ENCODE data around the gene METTL21A. TPM values are rescaled to one million over a fixed set of nuclear protein-coding genes. Genes with fewer than 3 reads are reported as not detected.

The METTL21A gene
- total RNA-seq (2014; rRNA removed; shearing (Covaris generic)), result 13.5 and 16.7 TPM in 2 replicates

GRCh38 chr2:207625014-207625907, at the start of gene METTL21A:
METTL21A (minus strand) TSS chr2:207625394; CDS start chr2:207624375, 1,019 bp downstream.

Small RNA genes within 50 kb of the gene (small RNA-seq; reads per million reads assigned to genes)
- gene RPS29P9, result not detected

Other genes starting within 250 kb of the METTL21A start
- gene CREB1, start 95.4 kb downstream of the METTL21A start, total RNA-seq (2014; rRNA removed; shearing (Covaris generic)), result 22.1 and 25.5 TPM in 2 replicates
- gene CCNYL1, start 86.2 kb upstream of the METTL21A start, total RNA-seq (2014; rRNA removed; shearing (Covaris generic)), result 5.0 and 7.6 TPM in 2 replicates
- gene FZD5, start 144.5 kb upstream of the METTL21A start, total RNA-seq (2014; rRNA removed; shearing (Covaris generic)), result 2.5 and 3.2 TPM in 2 replicates